Fibroblast of gingiva (primary cell): ENCODE results near the gene ATP13A4.

ENCODE experiments used
- DNase-seq: peaks from one replicate; pipeline ENCODE4 v3.0.0-alpha.2; 2011; ENCODE audit warnings: low read depth

Gene ATP13A4

GRCh38 chr3:193391902-193392301, 162.8 kb downstream of the ATP13A4 start:
- DNase-seq, result no peak

- DNase-seq, result no peak
These were observed 165.4 kb downstream of the ATP13A4 start for GRCh38 chr3:193389335-193389734.

DNA sequence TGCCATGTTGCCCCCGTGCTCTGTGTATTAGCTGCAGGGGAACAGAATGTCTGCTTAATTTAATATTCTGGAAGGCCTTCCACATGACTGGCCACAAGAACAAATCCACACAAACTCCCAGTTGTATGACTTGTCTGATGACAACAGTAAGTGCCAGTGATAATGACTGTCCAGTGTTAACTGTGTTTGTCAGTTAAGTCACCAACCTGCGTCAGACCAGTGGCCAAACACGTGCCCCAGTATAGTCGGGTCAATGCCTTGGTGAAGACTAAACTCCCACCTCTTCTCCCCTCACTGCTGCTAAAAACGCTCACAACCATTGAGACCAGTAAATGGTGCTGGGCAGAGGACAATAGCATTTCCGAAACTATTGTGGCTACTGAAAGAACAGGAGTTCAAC, 166.3 kb downstream of the ATP13A4 start:
- no peak for DNase-seq

- no peak for DNase-seq
These were observed 167.1 kb downstream of the ATP13A4 start for GRCh38 chr3:193387596-193387995.

GRCh38 chr3:193378706-193379105, 176.0 kb downstream of the ATP13A4 start, which contains the start of gene ATP13A5:
Gene ATP13A5 (minus strand): TSS chr3:193378753. CDS start chr3:193378725, 28 bp downstream.
- no peak for DNase-seq

DNA sequence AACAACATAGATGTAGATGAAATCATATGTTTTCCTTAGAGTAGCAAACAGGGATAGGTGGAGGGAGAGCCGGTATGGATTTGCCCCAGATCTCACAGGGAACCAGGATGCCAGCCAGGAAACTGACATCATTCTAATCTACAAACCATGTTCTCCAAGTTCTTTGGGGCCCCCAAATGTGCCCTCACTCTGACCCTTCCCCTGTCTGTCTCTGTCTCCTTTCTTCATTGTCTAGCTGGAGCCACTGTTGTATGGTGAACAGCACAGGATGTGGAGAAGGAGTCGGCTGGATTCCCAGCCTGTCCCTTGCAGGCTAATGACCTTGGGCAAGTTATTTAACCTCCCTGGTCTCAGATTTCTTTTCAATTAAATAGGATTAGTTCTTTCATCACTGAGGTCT, 177.1 kb downstream of the ATP13A4 start:
- DNase-seq, result no peak

- DNase-seq, result no peak
These were observed 179.1 kb downstream of the ATP13A4 start for GRCh38 chr3:193375614-193376013.

GRCh38 chr3:193372783-193373182, 181.9 kb downstream of the ATP13A4 start:
- DNase-seq, result no peak

- DNase-seq, result no peak
These were observed 186.8 kb downstream of the ATP13A4 start for GRCh38 chr3:193367868-193368267.

- DNase-seq, result no peak
These were observed 197.4 kb downstream of the ATP13A4 start for GRCh38 chr3:193357291-193357690.

GRCh38 chr3:193354423-193354822, 200.3 kb downstream of the ATP13A4 start:
- no peak for DNase-seq
